Liver (tissue), 9 donors: ENCODE results near the gene TRPC4. TPM values are rescaled to one million over a fixed set of nuclear protein-coding genes. Genes with fewer than 3 reads are reported as not detected.

Experiments
- DNase-seq: peaks from one replicate; pipeline ENCODE4 v3.0.0-alpha.2; 2017; ENCODE audit warnings: low spot score
- H3K27ac ChIP-seq, 2 donors: one replicate each; pipeline ENCODE4 v1.7.0; 2013; ENCODE audit warnings: inconsistent platforms in 2 of 2, low read length in 2 of 2, control low read depth in 1 of 2, low read depth in 1 of 2, mild to moderate bottlenecking in 1 of 2
- H3K27me3 ChIP-seq, 4 donors: one replicate each; pipeline versions ENCODE4 v1.6.1 to v1.7.0; 2013; ENCODE audit warnings: low read length in 3 of 4, inconsistent platforms in 1 of 4, mild to moderate bottlenecking in 1 of 4, moderate library complexity in 1 of 4; ENCODE audit not compliant: control insufficient read depth in 4 of 4, insufficient read depth in 4 of 4
- H3K36me3 ChIP-seq, 4 donors: one replicate each; pipeline versions ENCODE4 v1.6.1 to v1.7.0; 2013; ENCODE audit warnings: low read length in 3 of 4, mild to moderate bottlenecking in 3 of 4, low read depth in 1 of 4, moderate library complexity in 1 of 4; ENCODE audit not compliant: control insufficient read depth in 4 of 4, insufficient read depth in 3 of 4
- H3K4me1 ChIP-seq, 4 donors: one replicate each; pipeline versions ENCODE4 v1.6.1 to v1.7.0; 2013; ENCODE audit warnings: low read length in 3 of 4, mild to moderate bottlenecking in 3 of 4, moderate library complexity in 1 of 4; ENCODE audit not compliant: control insufficient read depth in 4 of 4, insufficient read depth in 4 of 4
- H3K4me3 ChIP-seq, 3 donors: one replicate each; pipeline versions ENCODE4 v1.6.1 to v1.7.0; 2013; ENCODE audit warnings: low read length in 3 of 3, control low read depth in 1 of 3, low read depth in 1 of 3, mild to moderate bottlenecking in 1 of 3
- H3K9ac ChIP-seq, 2 donors: one replicate each; pipeline ENCODE4 v1.7.0; 2013; ENCODE audit warnings: low read length in 2 of 2, mild to moderate bottlenecking in 2 of 2, moderate library complexity in 2 of 2, control low read depth in 1 of 2, low read depth in 1 of 2
- H3K9me3 ChIP-seq, 4 donors: one replicate each; pipeline versions ENCODE4 v1.6.1 to v1.7.0; 2013; ENCODE audit warnings: low read length in 3 of 4; ENCODE audit not compliant: control insufficient read depth in 4 of 4
- EGR1 ChIP-seq, 2 donors: IDR thresholded peaks; 2 replicates each; pipeline ENCODE4 v1.6.1; 2016 to 2018; ENCODE audit warnings: antibody characterized with exemption in 2 of 2, low read depth in 2 of 2
- FOXA1 ChIP-seq: IDR thresholded peaks from 2 replicates; pipeline ENCODE4 v1.6.1; 2016; ENCODE audit warnings: antibody characterized with exemption
- FOXA2 ChIP-seq: IDR thresholded peaks from 2 replicates; pipeline ENCODE4 v1.6.1; 2016; ENCODE audit warnings: antibody characterized with exemption
- GABPA ChIP-seq, 2 donors: IDR thresholded peaks in 1 of 2; conservative IDR thresholded peaks in 1 of 2; 2 replicates each; pipeline ENCODE4 v1.6.1; 2016; ENCODE audit warnings: antibody characterized with exemption in 2 of 2, mild to moderate bottlenecking in 1 of 2, moderate library complexity in 1 of 2
- HNF4A ChIP-seq, 2 donors: conservative IDR thresholded peaks; 2 replicates each; pipeline ENCODE4 v1.6.1; 2016; ENCODE audit warnings: antibody characterized with exemption in 2 of 2, mild to moderate bottlenecking in 2 of 2
- HNF4G ChIP-seq: IDR thresholded peaks from 2 replicates; pipeline ENCODE4 v1.6.1; 2016; ENCODE audit warnings: antibody characterized with exemption
- JUND ChIP-seq, 2 donors: IDR thresholded peaks; 2 replicates each; pipeline ENCODE4 v1.6.1; 2016; ENCODE audit warnings: antibody characterized with exemption in 2 of 2
- NR2F2 ChIP-seq: IDR thresholded peaks from 2 replicates; pipeline ENCODE4 v1.6.1; 2016; ENCODE audit warnings: antibody characterized with exemption
- RAD21 ChIP-seq, 2 donors: IDR thresholded peaks; 2 replicates each; pipeline ENCODE4 v1.6.1; 2016; ENCODE audit warnings: antibody characterized with exemption in 2 of 2, mild to moderate bottlenecking in 2 of 2
- REST ChIP-seq: IDR thresholded peaks from 2 replicates; pipeline ENCODE4 v1.6.1; 2016; ENCODE audit warnings: antibody characterized with exemption, mild to moderate bottlenecking
- RXRA ChIP-seq, 2 donors: IDR thresholded peaks; 2 replicates each; pipeline ENCODE4 v1.6.1; 2017 to 2018; ENCODE audit warnings: antibody characterized with exemption in 2 of 2, mild to moderate bottlenecking in 1 of 2
- SP1 ChIP-seq: IDR thresholded peaks from 2 replicates; pipeline ENCODE4 v1.6.1; 2018; ENCODE audit warnings: antibody characterized with exemption, mild to moderate bottlenecking
- TAF1 ChIP-seq: conservative IDR thresholded peaks from 2 replicates; pipeline ENCODE4 v1.6.1; 2016; ENCODE audit warnings: antibody characterized with exemption, mild to moderate bottlenecking
- YY1 ChIP-seq: IDR thresholded peaks from 2 replicates; pipeline ENCODE4 v1.6.1; 2016; ENCODE audit warnings: antibody characterized with exemption, mild to moderate bottlenecking
- whole genome bisulfite sequencing: extraction: QIAGEN DNeasy Blood & Tissue Kit; methylation state at CpG from one replicate; pipeline ENCODE4 v1.1.7; 2013; 5-methylcytosine and 5-hydroxymethylcytosine counted together
- polyA plus RNA-seq, 2 donors: library from polyadenylated mRNA; stranded (reverse) in 1 of 2; unstranded in 1 of 2; fragments of 200-250 nt in 1 of 2; fragments of >200 nt in 1 of 2; fragmentation: Nextera tagmentation in 1 of 2; extraction: Ambion mirVana in 1 of 2; gene quantifications; one replicate each; pipeline versions ENCODE4 v1.2.1 to v1.2.3, GENCODE V29; 2013 to 2015
- total RNA-seq, 2 donors: library from RNA; depleted of rRNA; stranded (reverse); fragments of >200 nt; gene quantifications; one replicate each; pipeline ENCODE4 v1.2.3, GENCODE V29; 2014
- TF ChIP-seq, protein P1 (sequence below): fragments of 150-350 bp; IDR thresholded peaks from 2 replicates; pipeline ENCODE4 v1.5.1; 2017; ENCODE audit warnings: improper control_type of control experiment, low read depth, low read length; ENCODE audit not compliant: missing input control
- TF ChIP-seq, protein P2 (sequence below): IDR thresholded peaks from 2 replicates; pipeline ENCODE4 v1.6.1; 2016; ENCODE audit warnings: antibody characterized with exemption
- TF ChIP-seq, protein P3 (sequence below): IDR thresholded peaks from 2 replicates; pipeline ENCODE4 v1.6.1; 2016; ENCODE audit warnings: antibody characterized with exemption
- TF ChIP-seq, protein P4 (sequence below): IDR thresholded peaks from 2 replicates; pipeline ENCODE4 v1.6.1; 2016; ENCODE audit warnings: antibody characterized with exemption
- donor health status: healthy.
- donor health status: healthy.
- donor health status: healthy.
- donor health status: healthy.
- donor health status: healthy.

The TRPC4 gene
- total and polyA plus RNA-seq, 4 donors = 0.04 to 0.17 (median 0.05) TPM; not detected in 1

GRCh38 chr13:37663724-37664123, 205.8 kb downstream of the TRPC4 start:
- DNase-seq = no peak
- TF ChIP-seq FOXA1 (no peak), SP1 (no peak), NR2F2 (no peak), RAD21 (IDR thresholded peaks at IDR 0.05) (no peak), HNF4G (no peak), EGR1 (IDR thresholded peaks at IDR 0.05; ENCODE audit: low read depth in 2 of 2) (no peak), HNF4A (conservative IDR thresholded peaks at IDR 0.05) (no peak), FOXA2 (no peak), RXRA (IDR thresholded peaks at IDR 0.05) (no peak), REST (no peak), YY1 (no peak), JUND (IDR thresholded peaks at IDR 0.05) (no peak)
- TF ChIP-seq, protein P1, sequence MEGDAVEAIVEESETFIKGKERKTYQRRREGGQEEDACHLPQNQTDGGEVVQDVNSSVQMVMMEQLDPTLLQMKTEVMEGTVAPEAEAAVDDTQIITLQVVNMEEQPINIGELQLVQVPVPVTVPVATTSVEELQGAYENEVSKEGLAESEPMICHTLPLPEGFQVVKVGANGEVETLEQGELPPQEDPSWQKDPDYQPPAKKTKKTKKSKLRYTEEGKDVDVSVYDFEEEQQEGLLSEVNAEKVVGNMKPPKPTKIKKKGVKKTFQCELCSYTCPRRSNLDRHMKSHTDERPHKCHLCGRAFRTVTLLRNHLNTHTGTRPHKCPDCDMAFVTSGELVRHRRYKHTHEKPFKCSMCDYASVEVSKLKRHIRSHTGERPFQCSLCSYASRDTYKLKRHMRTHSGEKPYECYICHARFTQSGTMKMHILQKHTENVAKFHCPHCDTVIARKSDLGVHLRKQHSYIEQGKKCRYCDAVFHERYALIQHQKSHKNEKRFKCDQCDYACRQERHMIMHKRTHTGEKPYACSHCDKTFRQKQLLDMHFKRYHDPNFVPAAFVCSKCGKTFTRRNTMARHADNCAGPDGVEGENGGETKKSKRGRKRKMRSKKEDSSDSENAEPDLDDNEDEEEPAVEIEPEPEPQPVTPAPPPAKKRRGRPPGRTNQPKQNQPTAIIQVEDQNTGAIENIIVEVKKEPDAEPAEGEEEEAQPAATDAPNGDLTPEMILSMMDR = no peak
- TF ChIP-seq, protein P2, sequence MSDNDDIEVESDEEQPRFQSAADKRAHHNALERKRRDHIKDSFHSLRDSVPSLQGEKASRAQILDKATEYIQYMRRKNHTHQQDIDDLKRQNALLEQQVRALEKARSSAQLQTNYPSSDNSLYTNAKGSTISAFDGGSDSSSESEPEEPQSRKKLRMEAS = no peak
- TF ChIP-seq, protein P3, sequence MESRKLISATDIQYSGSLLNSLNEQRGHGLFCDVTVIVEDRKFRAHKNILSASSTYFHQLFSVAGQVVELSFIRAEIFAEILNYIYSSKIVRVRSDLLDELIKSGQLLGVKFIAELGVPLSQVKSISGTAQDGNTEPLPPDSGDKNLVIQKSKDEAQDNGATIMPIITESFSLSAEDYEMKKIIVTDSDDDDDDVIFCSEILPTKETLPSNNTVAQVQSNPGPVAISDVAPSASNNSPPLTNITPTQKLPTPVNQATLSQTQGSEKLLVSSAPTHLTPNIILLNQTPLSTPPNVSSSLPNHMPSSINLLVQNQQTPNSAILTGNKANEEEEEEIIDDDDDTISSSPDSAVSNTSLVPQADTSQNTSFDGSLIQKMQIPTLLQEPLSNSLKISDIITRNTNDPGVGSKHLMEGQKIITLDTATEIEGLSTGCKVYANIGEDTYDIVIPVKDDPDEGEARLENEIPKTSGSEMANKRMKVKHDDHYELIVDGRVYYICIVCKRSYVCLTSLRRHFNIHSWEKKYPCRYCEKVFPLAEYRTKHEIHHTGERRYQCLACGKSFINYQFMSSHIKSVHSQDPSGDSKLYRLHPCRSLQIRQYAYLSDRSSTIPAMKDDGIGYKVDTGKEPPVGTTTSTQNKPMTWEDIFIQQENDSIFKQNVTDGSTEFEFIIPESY = no peak
- H3K9me3 ChIP-seq = no peaks in the 10 kb centered on the region
- peaks cover 0 to 3% (median 0%) of the 10 kb centered on the region in 4 donors for H3K27me3 ChIP-seq
- H3K4me3 ChIP-seq = no peak overlapping the region
- WGBS = 78% methylated on average over 4 of the region's 4 CpGs
- H3K9ac ChIP-seq = no peak overlapping the region
- no peaks in the 10 kb centered on the region for H3K36me3 ChIP-seq
- H3K27ac ChIP-seq = no peak overlapping the region
- no peaks in the 10 kb centered on the region for H3K4me1 ChIP-seq

- no peak overlapping the region for H3K4me3 ChIP-seq
- TF ChIP-seq, protein P4, sequence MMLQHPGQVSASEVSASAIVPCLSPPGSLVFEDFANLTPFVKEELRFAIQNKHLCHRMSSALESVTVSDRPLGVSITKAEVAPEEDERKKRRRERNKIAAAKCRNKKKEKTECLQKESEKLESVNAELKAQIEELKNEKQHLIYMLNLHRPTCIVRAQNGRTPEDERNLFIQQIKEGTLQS = no peak
- TF ChIP-seq SP1 (no peak), RAD21 (IDR thresholded peaks at IDR 0.05) (no peak), HNF4G (no peak), YY1 (no peak), GABPA (IDR thresholded peaks at IDR 0.05 in 1 of 2, conservative IDR thresholded peaks at IDR 0.05 in 1 of 2) (no peak), TAF1 (no peak), NR2F2 (no peak)
- TF ChIP-seq, protein P3 = no peak
- TF ChIP-seq, protein P1 = no peak
- H3K36me3 ChIP-seq = no peaks in the 10 kb centered on the region
- H3K9ac ChIP-seq = no peak overlapping the region
- 52% methylated on average over 3 of the region's 3 CpGs for WGBS
- H3K9me3 ChIP-seq = no peaks in the 10 kb centered on the region
- H3K27me3 ChIP-seq = no peaks in the 10 kb centered on the region
- H3K4me1 ChIP-seq = no peaks in the 10 kb centered on the region
- DNase-seq = no peak
- no peak overlapping the region for H3K27ac ChIP-seq
These were observed 206.9 kb downstream of the TRPC4 start for GRCh38 chr13:37662624-37663023.
